WI38 (cell line): ENCODE data around the gene SLC24A3.

Source experiments
- H3K4me3 ChIP-seq: 2 replicates; pipeline ENCODE4 v1.5.1; 2011; ENCODE audit warnings: low read depth, mild to moderate bottlenecking, control low read depth, low read length
- CTCF ChIP-seq: IDR thresholded peaks from 2 replicates; pipeline ENCODE4 v1.5.1; 2012; ENCODE audit warnings: low read depth, mild to moderate bottlenecking, control low read depth, low read length

Gene SLC24A3

GRCh38 chr20:19361790-19362189 lies 149.3 kb downstream of the SLC24A3 start:
- no peak overlapping the region for H3K4me3 ChIP-seq
- TF ChIP-seq CTCF, result no peak

- H3K4me3 ChIP-seq, result no peak overlapping the region
- no peak for TF ChIP-seq CTCF
These were observed 151.0 kb downstream of the SLC24A3 start for GRCh38 chr20:19363476-19363875.

- TF ChIP-seq CTCF, result no peak
- H3K4me3 ChIP-seq, result no peak overlapping the region
These were observed 155.1 kb downstream of the SLC24A3 start for GRCh38 chr20:19367591-19367990.

- no peak overlapping the region for H3K4me3 ChIP-seq
- no peak for TF ChIP-seq CTCF
These were observed 155.9 kb downstream of the SLC24A3 start for GRCh38 chr20:19368351-19368750.

- no peak overlapping the region for H3K4me3 ChIP-seq
- TF ChIP-seq CTCF, result no peak
These were observed 157.9 kb downstream of the SLC24A3 start for GRCh38 chr20:19370076-19371075.

GRCh38 chr20:19371112-19371511 lies 158.7 kb downstream of the SLC24A3 start:
- no peak overlapping the region for H3K4me3 ChIP-seq
- no peak for TF ChIP-seq CTCF

GRCh38 chr20:19374216-19374615 lies 161.8 kb downstream of the SLC24A3 start:
- TF ChIP-seq CTCF, result no peak
- no peak overlapping the region for H3K4me3 ChIP-seq
